NCI-H748 (cell line): ENCODE data around the gene AMBP.
A peak's percentile ranks its signal among the peaks of the same experiment; 100 is the strongest.

Experiments
- DNase-seq: peaks from one replicate; lab custom pipeline; 2025; ENCODE audit not compliant: unreplicated experiment; lab: John Stamatoyannopoulos, UW

AMBP gene

GRCh38 chr9:114033397-114034103, 44.5 kb downstream of the AMBP start:
- DNase-seq = peak; percentile 23

DNA sequence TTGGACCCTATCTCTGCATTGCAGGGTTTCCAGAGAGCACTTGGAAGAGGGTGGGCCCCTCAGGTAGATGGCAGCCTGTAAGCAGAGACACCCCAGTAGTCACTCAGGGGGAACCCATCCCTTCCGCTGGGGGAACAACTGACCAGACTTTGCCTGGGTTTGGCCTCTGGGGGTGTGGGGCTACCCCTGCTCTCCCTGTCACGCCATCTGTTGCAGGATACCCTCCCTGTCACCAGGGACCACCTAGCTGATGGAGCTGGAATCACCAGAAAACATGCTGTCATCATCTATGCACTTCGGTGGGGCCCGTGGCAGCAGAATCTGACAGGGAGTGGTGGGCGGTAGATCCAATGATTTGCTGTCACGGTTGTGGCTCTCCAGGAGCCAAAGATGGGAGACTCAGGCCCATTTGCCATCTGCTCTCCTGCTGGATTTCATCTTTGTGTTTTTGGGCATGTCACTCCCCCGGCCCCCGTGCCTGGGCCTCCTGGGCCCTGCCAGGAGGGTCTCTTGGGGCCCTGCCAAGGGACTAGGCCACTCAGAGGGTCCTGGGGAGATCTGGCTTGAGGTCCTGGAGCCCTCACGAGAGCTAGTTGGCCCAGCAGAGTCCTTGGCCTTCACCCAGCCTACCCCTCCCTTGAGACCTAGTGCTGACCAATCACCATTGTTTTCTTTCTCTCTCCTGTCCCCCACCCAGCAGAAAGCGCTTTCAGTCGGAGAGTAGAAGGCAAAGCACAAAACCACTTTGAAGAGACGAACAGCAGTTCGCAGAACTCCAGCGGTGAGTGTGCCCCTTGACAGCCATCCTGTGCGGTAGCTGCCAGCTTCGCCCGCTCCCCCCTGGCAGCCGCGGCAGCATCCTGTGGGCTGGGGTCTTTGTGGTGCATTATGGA, 45.9 kb downstream of the AMBP start:
- DNase-seq = no peak

GRCh38 chr9:114031037-114031630, 47.0 kb downstream of the AMBP start:
- DNase-seq = no peak

DNA sequence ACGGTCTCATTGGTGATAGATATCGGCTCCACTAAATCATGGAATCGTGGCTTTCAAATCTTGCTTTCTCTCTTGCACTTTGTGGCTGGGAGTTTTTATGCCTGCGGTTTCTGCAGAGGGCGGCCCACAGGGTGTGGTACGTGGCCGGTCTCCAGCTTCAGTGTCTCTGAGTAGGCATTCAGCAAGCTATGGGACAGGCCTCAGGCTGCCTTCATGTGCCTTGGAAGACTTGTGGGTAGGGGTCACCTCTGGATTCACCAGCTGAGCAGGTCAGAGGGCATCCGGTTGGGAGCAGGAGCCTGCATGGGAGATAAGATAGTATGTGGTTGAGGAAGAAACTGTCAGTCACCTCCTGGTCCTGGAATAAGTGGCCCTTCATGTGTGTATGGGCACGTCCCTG, 47.7 kb downstream of the AMBP start:
- no peak for DNase-seq

DNA sequence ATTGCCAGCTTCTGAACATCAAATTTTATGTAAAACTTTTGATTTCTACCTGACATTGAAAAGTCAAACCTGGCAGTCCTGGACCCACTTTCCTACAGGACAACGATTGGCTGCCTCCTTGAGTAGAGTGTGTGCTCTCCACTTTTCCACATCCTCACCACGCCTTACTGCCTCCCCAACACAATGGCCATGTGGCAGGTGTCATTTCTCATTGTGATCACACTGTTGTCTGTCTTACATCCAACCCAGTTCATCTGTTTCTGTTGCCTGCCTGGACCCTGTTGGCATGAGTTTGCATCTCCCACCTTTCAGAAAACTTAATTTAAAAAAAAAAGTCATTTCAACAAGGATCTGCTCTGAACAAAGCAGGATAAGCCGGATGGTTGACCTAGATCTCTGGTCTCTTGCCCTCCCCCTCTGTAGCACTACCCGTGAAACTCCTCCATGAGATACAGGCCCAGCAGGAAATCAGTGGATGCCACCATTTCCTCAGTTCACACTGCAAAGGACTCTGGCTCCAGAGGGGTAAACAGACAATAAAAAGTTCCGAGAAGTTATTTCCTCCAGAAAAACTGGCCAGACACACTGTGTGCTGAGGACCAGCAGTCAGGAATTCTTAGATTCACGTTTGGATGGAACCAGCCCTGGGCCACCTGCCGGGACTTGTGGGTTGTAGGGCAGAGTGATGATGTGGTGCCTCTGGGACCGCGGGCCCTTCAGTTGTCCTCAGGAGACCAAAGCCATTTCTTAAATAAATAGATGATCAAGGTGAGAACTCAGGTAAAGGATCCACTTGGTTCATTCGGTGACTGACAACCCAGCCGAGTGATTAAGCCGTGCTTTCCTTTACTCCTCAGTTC, 48.6 kb downstream of the AMBP start:
- no peak for DNase-seq

GRCh38 chr9:114028646-114029045, 49.5 kb downstream of the AMBP start:
- no peak for DNase-seq

DNA sequence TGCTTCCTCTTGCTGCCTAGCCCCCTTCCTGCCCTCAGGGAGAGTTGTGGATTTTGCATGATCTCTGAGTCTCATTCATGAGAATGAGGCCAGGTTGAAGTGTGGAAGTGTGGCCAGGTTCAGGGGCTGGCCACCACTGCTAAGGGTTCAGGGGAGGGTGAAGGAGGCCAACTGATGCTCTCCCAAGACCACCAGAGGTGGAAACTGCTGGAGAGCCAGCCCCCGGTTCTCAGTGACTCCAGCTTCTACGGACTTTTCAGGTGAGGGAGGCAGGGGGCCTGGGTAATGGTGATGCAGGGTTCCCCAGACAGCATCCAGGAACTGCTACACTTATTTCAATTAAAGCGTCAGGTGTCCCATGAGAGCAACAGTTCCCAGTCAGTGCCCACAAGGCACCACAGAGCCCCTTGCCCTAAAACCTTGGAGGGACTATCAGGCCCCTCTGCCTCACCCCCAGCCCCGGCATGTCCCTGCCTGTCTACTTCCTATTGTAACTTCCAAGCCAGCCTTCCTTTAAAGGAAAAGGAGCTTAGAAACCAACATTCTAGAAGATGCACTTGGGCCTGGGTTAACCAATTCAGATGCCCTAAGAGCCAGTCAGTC, 50.1 kb downstream of the AMBP start:
- no peak for DNase-seq

DNA sequence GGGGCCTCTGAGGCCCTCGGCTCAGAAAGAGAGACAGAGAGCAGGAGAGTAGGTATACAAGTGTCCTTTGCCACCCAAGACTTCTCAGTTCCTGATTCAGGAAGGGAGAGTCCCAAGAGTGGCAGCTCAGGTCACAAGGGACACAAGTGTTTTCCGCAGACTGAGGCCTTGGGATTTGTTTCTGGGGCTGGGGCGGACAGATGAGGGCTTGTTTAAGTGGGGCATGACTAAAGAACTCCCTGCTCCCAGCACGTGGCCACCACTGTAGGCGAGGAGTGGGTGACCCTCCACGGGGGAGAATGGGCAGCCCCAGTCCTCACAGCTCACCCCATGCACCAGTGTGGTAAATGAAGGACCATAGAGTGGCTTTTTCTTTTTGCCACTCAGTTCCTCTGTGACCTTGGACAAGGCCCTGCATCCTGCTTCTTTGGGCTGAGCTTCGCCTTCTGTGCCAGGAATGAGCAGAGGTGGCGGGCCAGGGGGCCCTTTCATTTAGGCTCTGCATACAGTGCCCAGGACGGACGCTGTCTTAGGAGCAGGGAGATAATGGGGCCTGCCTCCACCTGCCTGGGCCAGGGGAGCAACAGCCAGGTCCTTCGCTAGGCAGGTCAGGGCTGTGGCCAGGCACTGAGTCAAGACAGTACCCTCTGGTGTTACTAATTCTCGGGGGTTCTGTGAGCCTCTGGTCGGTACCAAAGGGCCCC, 50.8 kb downstream of the AMBP start:
- DNase-seq = no peak

DNA sequence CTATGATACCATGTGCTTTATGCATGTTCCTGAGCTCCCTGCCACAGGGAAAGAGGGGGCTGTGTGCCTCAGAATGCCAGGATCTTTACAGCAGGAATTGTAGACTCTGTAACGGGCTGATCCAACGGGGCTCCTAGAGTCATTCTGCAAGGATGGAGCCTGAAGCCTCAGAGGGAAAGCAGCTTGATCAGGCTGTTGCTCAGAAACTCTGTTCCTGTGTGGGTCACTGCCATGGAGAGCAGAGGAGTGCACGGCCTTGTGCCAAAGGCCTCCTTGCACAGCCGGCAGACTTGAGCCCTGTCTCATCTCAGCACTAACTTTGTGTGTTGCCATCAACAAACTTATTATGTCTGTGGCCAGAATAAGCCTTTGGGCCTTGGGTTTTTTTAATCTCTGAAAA, 51.8 kb downstream of the AMBP start:
- DNase-seq = no peak

GRCh38 chr9:114025760-114026159, 52.3 kb downstream of the AMBP start:
- DNase-seq = no peak

DNA sequence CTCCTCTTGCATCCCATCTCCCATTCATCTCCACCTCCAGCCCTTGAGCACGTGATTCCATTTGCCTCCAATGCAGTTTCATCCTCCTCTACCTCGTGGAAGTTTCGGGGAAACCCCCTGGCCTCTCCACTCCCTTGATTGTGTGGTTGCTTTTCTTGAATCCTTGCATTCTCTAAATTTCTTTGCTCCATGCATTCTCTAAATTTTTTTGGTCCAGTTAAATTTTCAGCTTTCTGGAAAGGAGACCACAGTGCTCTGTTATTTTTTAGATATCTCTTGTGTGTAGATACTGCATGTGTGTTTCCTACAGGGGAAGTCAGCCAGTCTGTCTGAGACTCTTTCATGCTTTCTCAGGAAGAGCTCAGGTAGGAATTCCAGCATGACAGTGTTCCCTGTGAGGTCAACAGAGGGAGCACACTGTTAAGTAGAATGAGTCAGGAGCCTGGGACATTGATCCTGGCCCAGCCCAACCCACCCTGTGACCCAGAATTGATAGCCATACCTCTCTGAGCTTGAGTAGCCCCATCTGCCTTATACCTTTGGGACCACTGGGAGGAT, 52.8 kb downstream of the AMBP start:
- no peak for DNase-seq

DNA sequence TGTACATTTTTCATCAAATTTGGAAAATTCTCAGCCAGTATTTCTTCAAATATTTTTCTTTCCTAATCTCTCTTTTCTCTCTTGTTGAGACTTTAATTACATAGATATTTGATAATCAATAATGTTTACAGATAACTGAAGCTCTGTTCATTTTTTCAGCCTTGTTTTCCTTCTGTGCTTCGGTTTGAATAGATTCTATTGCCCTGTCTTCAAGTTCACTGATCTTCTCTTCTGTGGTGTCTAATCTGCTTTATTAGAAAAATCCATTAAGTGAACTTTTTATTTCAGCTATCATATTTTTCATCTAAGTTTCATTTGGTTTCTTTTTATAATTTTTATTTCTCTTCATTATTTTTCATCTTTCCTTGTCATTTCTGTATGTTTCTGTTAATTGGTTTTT, 54.1 kb downstream of the AMBP start:
- no peak for DNase-seq

GRCh38 chr9:114021578-114021977, 56.5 kb downstream of the AMBP start:
- DNase-seq = no peak

- DNase-seq = no peak
These were observed 60.1 kb downstream of the AMBP start for GRCh38 chr9:114017741-114018715.

- DNase-seq = no peak
These were observed 61.3 kb downstream of the AMBP start for GRCh38 chr9:114016629-114017423.

DNA sequence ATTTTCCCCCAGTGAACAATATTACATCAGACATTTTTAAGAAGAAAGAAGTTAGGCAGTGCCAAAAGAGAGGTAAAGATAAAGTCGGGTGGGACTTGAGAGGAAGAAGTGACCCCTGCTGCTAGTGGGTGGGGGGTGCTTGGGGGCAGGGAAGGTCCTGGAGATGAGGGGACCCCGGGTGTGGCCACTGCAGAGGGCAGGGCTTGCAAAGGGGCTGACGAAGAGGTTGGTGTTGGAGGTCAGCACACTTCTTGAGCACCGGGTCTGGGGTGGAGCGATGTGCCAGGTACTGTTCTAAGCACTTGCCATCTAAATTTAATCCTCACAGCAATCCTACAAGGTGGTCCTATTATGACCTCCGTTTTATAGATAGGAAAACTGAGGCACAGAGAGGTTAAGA, 62.0 kb downstream of the AMBP start:
- DNase-seq = no peak

- DNase-seq = no peak
These were observed 62.5 kb downstream of the AMBP start for GRCh38 chr9:114015607-114016006.

- no peak for DNase-seq
These were observed 64.1 kb downstream of the AMBP start for GRCh38 chr9:114014044-114014443.
